HG02642 (cell line): ENCODE data around the gene GPER1.

Experiments
- ATAC-seq: cut with Tn5 transposase; IDR thresholded peaks from one replicate; pipeline ENCODE4 v1.9.1; 2021; ENCODE audit warnings: mild to moderate bottlenecking; ENCODE audit not compliant: unreplicated experiment, poor library complexity

The GPER1 gene

DNA sequence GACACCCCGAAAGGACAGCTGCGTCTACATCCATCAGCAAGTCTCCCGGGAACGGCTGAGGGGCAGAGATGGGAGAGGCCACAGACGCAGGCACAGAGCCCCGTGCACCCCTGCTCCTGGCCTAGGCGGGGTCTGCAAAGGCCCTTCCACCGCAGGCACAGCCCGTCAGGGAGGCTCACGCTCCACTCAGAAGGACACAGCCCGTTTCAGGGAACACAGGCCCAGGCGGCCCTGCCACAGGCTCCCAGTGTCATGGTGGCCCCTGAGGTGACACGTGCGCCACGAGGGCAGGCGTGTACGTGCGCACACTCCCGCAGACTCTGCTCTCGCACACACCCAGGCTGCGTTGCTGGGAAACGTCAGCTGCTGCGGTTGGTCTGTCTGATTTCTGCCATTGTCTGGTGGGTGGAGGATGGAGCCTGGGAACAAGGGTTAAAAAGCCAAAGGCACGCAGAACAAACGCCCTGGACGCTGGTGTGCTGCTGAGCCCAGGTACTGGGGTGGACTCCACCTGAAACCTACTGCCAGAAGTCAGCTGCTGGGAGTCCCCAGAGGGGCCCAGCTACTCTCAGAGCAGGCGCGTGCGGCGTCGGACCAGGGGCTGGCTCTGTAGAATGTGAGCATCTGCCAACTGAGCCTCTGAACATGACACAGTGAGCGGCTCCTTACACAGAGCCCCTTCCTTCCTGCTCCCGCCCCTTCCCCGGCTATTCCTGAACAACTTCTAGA is 13.1 kb downstream of the GPER1 start:
- ATAC-seq, result no peak

DNA sequence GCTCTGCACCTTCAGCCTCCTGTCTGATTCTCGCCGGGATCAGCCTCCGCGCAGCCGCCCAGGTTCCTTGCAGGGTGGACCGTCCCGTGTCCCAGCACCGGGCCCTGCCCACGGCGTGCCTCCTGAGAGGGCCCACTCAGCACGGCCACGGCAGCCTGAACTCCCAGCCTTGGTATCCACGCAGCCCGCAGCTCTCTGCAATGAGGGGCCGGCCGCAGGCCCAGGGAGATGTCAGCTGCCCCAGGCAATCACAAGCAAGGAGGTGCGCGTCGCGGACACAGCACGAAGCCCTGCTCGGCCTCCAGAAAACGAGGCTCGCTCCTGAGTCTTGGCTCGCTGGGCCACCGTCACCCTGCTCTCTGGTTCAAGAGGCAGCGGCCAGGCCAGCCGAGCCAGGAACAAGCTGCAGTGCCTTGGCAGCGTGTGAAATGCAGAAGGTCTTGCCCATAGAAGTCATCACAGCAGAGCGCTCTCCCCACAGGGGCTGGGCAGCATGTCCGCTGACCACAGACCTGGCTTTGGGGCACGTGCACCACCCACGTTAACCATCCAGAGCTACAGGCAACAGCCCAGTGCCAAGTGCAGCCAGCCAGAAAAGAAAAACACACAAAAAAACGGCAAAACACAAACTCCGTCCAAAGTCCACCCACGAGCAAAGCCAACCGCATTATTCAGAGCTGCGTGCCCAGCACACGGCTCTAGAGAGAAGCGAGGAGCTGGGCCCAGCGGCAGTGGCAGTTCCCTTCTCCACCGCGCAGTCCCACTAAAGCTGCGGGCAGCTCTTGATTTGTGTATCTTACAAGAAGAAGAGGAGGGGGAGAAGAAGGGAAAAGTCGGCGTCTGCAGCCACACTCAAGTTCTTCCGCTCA is 13.9 kb downstream of the GPER1 start:
- no peak for ATAC-seq

DNA sequence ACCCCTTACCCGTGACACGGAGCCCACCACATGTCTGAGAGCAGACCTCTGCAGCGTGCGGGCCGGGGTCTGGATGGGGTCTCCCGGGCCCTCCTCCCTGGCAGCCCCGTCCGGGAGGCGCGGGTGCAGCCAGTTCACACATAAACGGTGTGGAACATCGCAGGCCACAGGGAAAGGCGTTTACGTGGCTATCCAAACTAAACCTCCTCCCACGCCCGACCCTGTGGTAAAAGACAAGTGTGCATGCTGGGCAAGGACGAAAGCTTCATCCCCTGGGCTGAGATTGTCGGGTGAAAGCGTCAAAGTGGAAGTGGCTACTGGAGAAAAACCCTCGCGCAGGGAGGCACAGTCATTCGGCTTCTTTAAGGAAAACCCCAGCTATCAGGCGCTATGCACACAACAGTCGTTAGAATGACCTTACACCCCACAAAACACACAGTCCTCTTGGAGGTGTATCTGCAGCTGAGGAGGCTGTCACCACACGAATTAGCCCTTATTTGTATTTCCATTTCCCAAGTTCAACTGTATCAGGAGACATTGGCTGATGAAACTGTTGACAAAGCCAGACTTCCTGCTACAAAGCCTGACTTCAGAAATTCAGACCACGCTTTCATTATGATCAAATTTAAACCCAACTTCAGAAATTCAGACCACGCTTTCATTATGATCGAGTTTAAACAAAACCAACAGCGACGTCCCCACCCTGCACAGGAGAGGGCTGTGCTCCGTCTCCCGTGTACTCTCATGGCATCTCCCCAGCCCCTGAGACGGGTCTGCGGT is 15.3 kb downstream of the GPER1 start:
- ATAC-seq, result peak; percentile 45

DNA sequence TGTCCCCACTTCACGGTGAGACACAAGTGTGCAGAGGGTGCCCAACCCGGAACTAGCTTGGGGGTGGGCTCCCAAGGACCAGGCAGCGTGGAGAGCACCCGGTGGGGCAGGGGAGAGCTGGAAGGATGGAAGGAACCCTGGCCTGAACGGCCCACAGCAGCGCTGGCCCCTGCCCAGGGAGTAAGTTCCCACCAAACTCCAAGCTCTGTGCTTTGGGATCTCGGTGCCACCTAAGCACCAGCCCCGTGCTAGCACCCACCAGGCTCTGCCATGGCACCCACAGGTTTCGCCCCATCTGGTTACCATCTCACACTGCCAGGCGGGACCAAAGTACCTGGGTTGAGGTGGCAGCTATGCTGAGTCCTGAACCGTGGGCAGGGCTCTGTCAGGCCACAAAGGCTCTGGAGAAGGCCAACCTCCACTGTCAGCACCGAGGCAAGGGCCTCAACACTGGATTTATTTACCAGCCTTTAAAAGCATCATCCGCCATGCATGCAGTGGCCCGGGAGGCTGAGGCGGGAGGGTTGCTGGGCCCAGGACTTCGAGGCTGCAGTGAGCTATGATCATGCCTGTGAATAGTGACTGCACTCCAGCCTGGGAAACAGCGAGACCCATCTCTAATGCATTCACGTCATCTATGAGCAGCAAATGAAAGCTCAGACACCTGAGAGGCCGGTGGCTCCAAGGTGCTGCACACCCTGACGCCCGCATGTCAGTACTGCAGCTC is 16.0 kb downstream of the GPER1 start:
- ATAC-seq, result no peak

DNA sequence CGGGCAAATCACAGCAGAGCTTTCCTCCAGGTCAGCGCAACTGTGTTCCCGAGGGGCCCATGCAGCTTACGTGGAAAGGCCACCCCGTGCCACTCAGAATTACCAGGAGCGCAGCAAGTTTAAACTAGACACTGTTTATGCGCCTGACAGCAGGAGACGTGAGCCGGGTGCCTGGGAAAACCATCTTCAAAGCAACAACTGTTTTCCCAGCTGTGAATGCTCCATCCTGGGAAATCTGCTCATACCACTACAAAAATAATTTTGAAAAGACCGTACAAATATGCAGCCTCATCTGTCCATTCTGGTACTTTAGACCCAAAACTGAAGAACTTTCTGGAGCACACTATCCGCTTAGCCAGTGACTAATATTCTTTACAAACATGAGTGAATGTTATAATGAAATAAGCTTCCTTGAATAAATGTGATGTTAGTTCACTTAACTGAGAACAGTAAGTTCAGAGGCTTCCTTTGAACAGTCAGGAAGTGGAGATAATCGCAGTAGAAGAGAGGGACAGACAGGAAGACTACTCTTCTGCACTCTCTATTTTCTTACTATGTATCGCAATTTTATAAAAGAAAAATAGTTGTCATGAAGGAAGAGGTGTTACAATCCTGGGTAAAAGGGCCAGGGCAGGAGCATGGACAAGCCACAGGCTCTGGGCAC is 16.7 kb downstream of the GPER1 start:
- ATAC-seq, result no peak

DNA sequence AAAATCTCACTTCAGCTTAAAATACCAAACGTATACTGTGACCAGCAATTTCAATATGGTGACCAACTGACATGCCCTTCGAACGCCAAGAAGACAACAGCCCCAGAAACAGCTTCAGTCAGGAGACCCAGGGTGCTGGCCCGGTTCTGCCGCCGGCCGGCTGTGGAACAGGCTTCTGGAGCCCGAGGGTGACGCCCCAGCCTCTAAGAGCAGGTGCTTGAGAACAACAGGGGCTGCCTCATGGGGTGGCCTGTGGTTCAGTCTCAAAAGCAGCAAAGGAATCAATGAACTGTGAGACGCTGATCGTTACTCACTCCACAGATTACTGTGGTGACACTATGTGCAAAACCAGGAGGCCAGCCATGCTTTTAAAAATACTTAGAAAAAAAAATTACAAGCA is 17.3 kb downstream of the GPER1 start:
- peak; percentile 36 for ATAC-seq

DNA sequence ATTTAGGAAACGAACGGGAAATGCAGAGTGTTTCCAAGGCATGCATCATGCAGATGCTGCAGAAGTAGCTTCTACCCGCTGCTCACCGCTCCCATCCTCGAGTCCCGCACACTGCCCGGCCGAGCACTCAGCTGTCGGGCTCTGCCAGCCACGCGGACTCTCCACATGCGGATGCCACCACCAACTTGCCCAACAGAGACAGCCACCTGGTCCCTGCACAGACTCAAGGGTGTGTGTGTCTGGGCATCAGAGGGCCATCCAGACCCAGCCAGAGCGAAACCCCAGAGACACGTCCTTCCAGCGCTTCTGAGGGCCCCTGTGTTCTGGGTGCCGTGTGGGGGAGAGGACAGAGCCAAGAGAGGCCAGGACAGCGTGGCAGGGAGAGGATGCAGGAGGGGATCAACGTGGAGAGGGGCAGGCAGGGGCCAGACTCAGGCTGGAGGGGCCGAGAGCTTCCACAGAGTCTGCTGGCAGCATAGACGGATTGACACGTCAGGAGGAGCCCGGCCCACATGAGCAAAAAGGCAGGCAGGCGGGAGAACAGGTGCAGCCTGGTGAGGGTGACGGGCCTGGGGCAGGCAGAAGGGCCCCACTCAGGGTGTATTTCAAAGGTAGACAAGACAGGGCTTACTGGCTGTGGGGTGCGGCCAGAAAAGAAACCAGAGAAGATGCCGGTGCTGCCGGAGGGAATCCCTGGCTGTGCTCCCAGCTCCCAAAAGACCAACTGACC is 18.3 kb downstream of the GPER1 start:
- ATAC-seq, result no peak

DNA sequence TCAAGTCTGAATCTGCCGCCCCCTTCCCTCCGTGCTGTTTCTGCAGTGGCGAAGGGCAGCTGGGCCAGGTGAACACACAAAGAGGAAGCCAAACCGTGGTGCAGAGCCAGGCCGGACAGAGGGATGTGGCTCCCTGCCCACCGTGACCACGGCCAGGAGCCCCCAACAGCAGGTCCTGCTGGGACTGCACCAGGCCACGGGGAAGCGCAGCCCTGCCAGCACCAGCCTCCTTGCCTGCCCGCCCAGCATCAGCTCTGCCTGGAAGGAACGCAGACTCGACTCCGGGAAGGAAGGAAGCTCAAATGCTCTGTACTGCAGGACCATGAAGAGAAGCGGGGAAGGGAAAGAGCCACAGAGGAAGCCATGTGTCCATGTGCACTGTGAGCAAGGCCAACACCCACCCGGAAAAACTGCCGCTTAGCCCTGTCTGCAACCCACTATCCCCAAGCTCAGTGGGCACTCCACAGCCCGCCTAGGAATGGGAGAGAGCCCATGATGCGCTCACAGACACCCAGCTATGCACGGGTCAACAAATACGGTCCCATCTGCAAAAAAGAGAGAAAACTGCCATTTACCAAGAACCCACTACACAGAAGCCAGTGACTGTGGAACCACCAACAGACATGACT is 19.0 kb downstream of the GPER1 start:
- ATAC-seq, result no peak

DNA sequence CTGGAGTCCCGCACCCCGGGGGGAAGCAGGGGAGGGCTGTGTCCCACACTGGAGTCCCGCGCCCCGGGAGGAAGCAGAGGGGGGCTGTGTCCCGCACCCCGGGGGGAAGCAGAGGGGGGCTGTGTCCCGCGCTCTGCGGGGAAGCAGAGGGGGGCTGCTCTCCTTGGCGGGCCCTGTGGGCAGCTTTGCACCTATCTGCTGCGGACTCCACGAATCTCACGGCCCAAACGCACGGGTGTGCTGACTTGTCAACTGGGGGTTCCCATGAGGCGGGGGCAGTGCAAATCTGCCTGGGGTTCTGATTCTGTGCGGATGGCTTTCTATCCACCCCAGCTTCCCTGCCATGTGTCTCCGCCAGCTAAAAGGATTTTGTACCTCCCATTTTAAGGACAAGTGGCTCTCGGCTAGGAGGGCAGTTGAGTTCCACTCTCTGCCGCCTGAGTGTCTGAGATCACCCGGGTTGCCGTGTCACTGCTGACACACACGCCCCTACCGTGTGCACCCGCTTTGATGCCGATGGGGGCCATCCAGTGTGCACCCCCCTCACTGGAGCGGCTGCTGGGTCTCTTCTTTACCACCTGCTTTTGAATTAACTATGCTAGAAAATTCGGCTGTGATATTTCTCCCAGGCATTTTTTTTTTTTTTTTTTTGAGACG is 20.5 kb downstream of the GPER1 start:
- no peak for ATAC-seq

DNA sequence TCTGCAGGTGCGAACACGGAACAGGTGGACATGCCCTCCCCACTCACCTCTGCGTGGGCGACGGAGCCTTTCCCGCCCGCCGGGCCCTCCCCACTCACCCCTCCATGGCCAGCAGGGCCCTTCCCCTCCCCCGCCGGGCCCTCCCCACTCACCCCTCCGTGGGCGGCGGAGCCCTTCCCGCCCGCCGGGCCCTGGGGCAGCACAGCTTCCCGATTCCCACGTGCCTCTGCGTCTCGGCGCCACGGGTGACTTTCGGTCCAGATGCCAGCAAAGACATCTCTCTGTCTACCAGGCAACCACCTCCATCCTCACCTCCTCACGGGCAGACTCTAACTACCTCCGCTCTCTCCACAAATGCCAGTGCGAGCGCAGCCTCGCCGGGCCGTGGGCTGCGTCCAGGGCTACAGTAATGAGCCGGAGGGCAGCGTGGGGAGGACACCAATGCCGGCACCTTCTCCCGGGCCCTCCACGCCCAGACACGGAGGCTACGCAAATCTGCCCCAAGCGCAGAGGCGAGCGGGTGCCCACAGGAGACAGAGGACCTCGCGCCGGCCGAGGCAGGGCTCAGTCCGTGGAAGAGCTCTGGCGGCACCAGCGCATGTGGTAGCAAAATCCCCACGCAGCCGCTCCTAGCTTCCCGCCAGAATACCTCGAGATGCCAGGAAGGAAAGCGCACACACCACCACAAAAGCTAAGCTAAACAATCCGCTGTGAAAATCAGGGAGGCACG is 21.8 kb downstream of the GPER1 start:
- ATAC-seq, result no peak

DNA sequence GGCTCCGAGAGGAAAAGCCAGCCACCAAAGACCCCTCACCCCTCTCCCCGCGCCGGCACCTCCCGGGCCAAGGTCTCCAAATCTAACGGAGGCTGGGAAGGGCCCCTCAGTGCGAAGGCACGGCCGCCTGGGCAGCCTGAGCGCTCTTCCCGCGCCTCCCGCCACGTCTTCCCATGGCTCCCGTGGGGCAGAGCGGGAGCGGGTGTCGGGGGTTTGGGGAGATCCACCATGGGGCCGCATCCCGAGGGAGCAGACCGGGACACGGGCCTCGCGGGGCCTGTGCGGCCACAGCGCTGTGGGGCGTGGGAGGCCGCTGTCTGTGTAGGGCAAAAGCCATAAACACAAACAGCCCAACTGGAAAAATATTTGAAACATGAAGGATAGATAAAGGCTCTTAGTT is 22.4 kb downstream of the GPER1 start:
- no peak for ATAC-seq

DNA sequence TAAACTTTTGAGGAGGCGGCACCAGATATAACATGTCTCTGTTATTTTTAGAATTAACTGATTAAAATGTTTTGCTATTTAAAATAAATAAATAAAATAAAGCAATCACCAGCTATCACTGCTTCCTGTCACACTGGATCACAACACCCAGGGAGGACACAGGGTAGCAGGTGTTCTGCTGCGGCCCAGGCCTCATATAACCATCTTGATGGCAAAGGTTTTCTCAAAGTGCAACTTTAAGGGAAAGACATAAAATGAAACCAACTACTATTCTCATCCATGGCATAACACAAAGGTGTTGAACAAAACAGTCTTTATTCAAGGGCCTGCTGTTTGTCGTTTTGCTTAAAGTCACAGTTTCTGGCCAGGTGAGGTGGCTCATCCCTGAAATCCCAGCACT is 23.2 kb downstream of the GPER1 start:
- no peak for ATAC-seq

DNA sequence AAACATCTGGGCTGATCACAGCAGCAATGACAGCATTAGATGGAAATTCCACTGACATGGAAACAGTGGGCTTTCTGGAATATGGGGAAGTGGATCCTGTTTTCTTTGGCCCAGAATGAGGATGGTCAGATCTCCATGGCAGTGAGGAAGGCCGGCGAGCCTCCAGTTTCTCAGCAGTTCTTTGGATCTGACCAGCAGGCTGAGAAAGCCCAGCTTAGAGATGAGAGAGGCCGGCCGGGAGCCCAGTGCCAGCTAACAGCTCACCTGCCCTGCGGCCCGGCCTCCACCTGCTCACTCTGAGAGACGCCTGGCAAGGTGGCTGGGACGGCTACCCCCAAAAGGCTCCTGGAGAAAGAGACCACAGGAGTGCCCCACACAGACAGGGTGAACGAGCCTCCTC is 24.2 kb downstream of the GPER1 start:
- no peak for ATAC-seq

DNA sequence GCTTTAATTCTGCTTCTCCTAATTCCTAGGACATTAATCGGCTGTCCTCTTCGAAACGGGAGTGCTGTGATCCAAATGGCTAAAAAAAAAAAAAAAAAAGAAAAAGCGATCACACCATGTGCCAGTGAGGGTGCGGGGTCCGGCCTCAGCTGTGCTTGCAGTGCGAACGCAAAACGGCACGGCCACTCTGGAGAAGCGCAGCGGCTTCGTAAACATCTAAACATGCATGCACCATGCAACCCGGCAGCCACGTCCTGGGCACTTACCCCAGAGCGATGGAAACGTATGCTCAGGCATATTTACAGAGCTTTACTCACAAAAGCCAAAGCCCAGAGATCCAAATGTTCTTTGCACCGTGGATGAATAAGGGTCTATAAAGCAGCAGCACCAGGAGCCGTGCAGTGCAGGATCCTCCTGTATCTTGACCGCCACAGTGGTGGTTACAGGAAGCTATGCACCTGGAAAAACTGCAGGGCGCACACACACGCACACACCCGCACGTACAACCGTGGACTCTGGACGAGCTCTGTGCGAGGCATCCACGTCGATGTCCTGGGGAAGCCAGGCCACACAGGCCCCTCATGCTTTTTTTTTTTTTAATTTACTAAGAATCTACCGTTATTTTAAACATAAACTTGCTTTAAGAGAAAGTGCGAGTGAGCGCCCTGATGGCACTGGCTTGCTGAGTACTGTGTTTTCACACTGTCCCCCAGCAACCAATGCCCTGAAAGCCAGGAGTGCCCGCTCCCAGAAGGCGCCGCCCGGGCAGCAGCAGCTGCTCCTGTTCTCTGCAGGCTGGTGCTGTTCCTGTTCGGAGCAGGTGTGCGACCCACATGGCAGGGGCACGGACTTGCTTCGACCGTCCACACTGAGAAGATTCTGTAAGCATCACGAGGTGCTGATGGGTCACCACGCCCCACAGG is 25.0 kb downstream of the GPER1 start:
- no peak for ATAC-seq

DNA sequence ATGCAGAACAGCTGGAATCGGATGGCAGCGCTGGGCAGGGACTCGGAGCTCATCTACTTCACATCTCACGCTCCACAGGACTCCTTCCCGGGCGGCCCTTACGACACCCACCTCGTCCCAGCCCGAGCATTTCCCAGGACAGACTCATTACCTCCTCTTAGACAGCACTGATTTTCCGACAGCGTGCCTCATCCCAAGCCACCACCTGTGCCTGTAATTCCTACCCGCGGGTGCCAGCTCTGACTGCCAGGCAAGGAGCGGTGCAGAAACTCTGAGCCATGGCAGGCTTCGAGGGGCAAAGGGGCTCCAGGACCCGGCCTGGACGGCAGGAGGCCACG is 25.6 kb downstream of the GPER1 start:
- ATAC-seq, result no peak

DNA sequence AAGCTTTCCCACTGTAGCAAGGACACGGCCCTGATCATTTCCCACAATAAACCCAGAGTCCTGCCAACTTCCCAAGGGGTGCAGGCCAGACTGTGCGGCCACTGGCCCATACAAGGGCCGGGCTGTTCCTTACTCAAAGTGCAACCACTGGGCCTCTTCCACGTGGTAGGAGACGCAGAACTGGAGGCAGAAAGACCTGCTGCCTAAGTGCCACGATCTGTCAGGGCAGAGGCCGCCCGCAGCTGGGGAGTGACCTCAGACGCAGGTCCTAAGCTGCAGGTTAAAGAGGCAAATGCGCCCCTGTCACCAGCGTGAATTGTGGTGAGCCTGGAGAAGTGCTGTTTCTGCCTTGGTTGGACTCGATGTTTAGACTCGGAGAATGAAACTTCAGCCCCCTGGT is 26.2 kb downstream of the GPER1 start:
- ATAC-seq, result no peak

DNA sequence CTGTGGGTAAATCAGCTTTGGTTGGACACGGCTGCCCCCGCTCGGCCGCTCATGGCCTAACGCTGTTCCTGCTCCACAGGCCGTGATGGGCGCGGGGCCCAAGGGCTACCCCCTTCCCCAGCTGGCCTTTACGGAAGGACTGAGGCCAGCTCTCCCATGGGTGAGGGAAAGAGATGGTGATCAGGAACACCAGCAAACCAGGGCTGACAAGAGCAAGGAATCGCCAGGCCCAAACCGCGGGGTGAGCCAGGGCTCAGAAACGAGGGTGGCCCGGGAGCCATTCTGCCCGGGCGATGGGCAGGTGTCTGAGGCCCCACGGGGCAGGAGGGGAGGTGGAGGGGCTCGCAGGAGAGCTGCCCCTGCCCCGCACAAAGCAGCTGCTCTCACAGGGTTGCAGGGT is 26.6 kb downstream of the GPER1 start:
- no peak for ATAC-seq
